ENCODE measurements around the gene PSMD5. TPM values are rescaled to one million over a fixed set of nuclear protein-coding genes. Genes with fewer than 3 reads are reported as not detected.

The PSMD5 gene
- total RNA-seq (2021; fragmentation: NEBNext Ultra II Directional; extraction: Animal tissue kit (Norgen Biotek cat#: 25700)) = 10 to 100 TPM; 56.9 to 63.2 (median 60.1) TPM
- long read RNA-seq, transcript PSMD5-201 (10 exons, 3,443 nt) = major isoform, 60 of 77 reads
- long read RNA-seq, partial matches to known transcripts = 8 of 77 reads
- long read RNA-seq, other reads (novel, unspliced or antisense) = 9 of 77 reads

GRCh38 chr9:120842685-120843485 is at the start of gene PSMD5:
PSMD5 (minus strand) TSS chr9:120842922; CDS start chr9:120842909, 13 bp downstream.
- Mint-ChIP-seq H3K4me1 (ENCODE audit: low read depth) (peaks cover 52% of the 10 kb centered on the region), H3K9me3 (no peaks in the 10 kb centered on the region; the same call in 1 of the 2 replicates), H3K27me3 (ENCODE audit: insufficient read depth) (no peaks in the 10 kb centered on the region; the same call in 1 of the 2 replicates), H3K36me3 (ENCODE audit: low read depth) (peaks cover 26% of the 10 kb centered on the region), H3K27ac (peak within 1 kb of the TSS; percentile 97), H3K4me3 (peak within 1 kb of the TSS; percentile 99)
- DNase-seq = peak; percentile 100
- TF ChIP-seq CTCF (IDR thresholded peaks at IDR 0.05) = no peak

GRCh38 chr9:120891884-120892747 is 49.4 kb upstream of the PSMD5 start:
- no peaks in the 10 kb centered on the region for H3K9me3 Mint-ChIP-seq

GRCh38 chr9:120891245-120891883 is 48.6 kb upstream of the PSMD5 start:
- Mint-ChIP-seq H3K36me3 (ENCODE audit: low read depth) (no peaks in the 10 kb centered on the region), H3K4me3 (no peak overlapping the region), H3K4me1 (ENCODE audit: low read depth) (peaks cover 34% of the 10 kb centered on the region), H3K9me3 (no peaks in the 10 kb centered on the region), H3K27me3 (ENCODE audit: insufficient read depth) (peaks cover 41% of the 10 kb centered on the region), H3K27ac (no peak overlapping the region)
- no peak for TF ChIP-seq CTCF (IDR thresholded peaks at IDR 0.05)
- DNase-seq = no peak

More at GRCh38 chr9:120891884-120892747, 49.4 kb upstream of the PSMD5 start:
- no peak overlapping the region for H3K4me3 Mint-ChIP-seq
- peaks cover 30% of the 10 kb centered on the region for H3K4me1 Mint-ChIP-seq (ENCODE audit: low read depth)
- peaks cover 36% of the 10 kb centered on the region for H3K27me3 Mint-ChIP-seq (ENCODE audit: insufficient read depth)
- DNase-seq = no peak
- no peaks in the 10 kb centered on the region for H3K36me3 Mint-ChIP-seq (ENCODE audit: low read depth)
- no peak overlapping the region for H3K27ac Mint-ChIP-seq
- no peak for TF ChIP-seq CTCF (IDR thresholded peaks at IDR 0.05)

- peaks cover 42% of the 10 kb centered on the region for H3K4me1 Mint-ChIP-seq (ENCODE audit: low read depth)
- no peak overlapping the region for H3K4me3 Mint-ChIP-seq
- no peak overlapping the region for H3K27ac Mint-ChIP-seq
- no peaks in the 10 kb centered on the region for H3K36me3 Mint-ChIP-seq (ENCODE audit: low read depth)
- no peak for DNase-seq
- no peak for TF ChIP-seq CTCF (IDR thresholded peaks at IDR 0.05)
- H3K9me3 Mint-ChIP-seq = no peaks in the 10 kb centered on the region
- peaks cover 43% of the 10 kb centered on the region for H3K27me3 Mint-ChIP-seq (ENCODE audit: insufficient read depth)
Observed at GRCh38 chr9:120890320-120891244, 47.9 kb upstream of the PSMD5 start.
